Stimulated activated CD8-positive, alpha-beta memory T cell treated with anti-CD3 and anti-CD28 coated beads, Interleukin-7, amount 100 ng/mL, for 48 hours (primary cell): ENCODE measurements around the gene HSPA1A.

Experiments
- DNase-seq, 2 donors: peaks; one replicate each; pipeline ENCODE4 v3.0.0-alpha.2; 2020; ENCODE audit warnings: low read depth in 1 of 2; ENCODE audit errors: extremely low read depth in 1 of 2

The HSPA1A gene

DNA sequence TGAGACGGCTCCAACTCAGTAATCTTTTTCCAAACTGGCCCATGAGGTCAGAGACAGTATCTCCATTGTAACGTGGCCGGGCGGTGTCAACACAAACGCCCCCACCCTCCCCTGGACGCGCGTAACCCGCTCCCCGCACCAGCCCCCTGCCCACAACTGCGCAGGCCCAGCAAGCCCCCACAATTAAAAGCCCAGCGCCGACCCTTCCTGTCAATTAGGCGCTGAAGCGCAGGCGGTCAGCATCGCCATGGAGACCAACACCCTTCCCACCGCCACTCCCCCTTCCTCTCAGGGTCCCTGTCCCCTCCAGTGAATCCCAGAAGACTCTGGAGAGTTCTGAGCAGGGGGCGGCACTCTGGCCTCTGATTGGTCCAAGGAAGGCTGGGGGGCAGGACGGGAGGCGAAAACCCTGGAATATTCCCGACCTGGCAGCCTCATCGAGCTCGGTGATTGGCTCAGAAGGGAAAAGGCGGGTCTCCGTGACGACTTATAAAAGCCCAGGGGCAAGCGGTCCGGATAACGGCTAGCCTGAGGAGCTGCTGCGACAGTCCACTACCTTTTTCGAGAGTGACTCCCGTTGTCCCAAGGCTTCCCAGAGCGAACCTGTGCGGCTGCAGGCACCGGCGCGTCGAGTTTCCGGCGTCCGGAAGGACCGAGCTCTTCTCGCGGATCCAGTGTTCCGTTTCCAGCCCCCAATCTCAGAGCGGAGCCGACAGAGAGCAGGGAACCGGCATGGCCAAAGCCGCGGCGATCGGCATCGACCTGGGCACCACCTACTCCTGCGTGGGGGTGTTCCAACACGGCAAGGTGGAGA, at the start of gene HSPA1A, which contains the start of gene HSPA1L:
TSS of gene HSPA1A (plus strand) at position 519 of the 814 bp plus-strand sequence. CDS start at position 733, 214 bp downstream.
TSS of gene HSPA1L (minus strand) at position 259 of the 814 bp plus-strand sequence. CDS start 3,311 bp downstream, outside the sequence.
- DNase-seq = peak in 1 of 2 donors; percentile 69

DNA sequence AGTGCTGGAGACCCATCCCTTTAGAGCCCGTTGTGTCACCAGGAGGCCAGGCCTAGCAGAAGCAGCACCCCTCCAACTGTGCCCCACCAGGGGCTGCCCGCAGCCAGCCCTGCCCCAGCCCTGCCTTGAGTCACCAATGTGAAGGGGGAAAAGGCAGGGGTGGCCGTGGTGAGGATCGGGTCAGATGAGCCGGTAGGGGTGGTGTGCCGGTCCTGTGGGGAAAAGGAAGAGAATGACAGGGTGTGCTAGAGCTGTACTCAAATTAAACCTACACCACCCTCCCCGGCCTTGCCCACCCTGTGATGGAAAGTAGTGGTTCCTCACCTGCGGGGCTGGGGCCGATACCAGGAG, 49.8 kb upstream of the HSPA1A start:
- DNase-seq = no peak

DNA sequence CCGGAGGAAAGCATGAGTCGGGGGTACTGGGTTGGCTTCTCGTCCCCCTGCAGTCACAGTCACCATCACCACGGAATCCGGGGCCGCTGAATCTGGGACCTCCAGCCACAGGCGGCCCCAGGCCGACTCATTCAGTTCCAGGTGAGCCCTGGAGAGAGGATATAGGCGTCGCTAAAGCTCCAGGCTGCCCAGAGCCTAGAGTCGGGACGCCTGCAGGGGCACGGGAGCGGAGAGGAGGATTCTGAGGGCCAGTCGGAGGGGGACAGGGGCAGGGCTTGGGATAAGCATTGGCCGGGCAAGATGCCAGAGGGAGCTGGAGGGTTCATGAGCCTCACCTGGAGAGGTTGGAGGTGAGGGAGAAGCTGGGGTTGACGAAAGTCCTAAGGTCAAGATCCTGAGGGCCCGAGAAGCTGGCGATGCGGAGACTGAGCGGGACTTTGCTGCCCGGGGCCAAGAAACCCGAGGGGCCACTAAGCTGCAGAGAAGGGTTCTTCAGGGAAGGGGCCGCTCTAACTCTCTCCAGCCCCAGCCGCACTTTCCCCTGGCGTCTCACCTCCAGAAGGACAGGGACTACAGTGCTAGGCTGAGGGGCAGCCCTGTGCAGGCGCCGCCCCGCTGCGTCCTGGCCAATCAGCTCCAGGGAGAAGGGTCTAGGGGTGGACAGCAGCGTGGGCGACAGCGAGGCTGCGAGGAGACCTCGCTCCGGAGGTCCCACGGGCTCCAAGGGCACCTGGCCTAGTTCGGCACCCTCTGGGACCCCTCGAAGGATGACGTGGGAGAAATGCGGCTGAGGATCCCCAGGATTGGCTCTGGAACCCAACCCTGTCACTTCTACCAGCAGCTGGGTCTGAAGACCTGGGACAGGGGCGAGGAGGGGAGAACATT, 49.2 kb upstream of the HSPA1A start:
- no peak for DNase-seq

DNA sequence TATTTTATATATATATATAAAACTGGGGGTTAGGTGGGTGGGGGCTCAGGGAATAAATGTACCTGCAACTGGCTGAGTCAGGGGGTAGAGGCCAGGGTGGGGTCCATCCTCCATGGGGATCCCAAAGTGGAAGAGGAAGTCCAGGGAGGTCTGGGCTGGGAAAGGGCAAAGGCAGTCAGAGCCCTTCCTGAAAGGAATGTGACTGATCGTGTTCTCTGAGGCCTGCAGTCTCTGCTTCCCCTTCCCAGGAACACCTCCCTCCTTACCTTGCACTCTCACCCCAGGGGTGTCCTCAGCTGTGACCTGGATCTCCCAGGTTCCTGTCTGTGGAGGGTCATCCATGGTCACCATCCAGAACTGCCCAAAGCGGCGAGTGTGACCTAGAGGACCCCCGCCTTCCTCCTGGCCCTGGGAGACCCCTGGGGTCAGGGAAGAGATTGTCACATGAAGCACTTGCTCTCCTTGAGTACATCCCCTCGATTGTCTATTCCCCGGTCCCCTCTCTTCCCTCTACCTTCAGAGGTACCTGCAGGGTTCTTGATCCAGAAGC, 48.2 kb upstream of the HSPA1A start:
- no peak for DNase-seq

DNA sequence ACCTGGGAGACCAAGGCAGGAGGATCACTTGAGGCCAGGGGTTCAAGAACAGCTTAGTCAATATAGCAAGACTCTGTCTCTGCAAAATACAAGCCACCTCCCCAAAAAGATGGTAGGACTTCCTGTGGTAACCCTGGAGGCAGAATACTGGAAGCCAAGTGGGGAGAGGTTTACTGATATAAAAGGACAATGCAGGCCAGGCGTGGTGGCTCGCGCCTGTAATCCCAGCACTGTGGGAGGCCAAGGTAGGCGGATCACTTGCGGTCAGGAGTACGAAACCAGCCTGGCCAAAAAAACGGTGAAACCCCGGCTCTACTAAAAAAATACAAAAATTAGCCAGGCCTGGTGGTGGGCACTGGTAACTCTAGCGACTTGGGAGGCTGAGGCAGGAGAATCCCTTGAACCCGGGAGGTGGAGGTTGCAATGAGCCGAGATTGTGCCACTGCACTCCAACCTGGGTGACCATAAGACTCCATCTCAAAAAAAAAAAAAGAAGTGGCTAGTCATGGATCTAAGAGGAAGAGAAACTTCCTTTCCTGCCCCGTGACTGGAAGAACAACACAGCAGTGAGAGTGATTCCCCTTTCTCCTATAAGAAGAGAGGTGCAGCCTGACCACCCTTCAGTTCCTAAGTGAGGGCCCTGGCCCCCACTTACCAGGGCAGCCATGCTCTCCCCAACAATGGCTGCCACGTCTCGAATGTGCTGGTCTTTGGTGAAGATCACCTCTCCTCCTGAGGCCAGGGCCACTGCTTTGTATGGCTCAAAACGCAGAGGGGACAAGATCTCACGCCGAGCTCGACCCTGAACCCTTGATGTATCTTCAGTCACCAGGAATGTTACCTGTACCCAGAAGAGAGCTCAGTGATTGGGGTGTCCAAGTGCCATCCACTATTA, 46.7 kb upstream of the HSPA1A start:
- no peak for DNase-seq

DNA sequence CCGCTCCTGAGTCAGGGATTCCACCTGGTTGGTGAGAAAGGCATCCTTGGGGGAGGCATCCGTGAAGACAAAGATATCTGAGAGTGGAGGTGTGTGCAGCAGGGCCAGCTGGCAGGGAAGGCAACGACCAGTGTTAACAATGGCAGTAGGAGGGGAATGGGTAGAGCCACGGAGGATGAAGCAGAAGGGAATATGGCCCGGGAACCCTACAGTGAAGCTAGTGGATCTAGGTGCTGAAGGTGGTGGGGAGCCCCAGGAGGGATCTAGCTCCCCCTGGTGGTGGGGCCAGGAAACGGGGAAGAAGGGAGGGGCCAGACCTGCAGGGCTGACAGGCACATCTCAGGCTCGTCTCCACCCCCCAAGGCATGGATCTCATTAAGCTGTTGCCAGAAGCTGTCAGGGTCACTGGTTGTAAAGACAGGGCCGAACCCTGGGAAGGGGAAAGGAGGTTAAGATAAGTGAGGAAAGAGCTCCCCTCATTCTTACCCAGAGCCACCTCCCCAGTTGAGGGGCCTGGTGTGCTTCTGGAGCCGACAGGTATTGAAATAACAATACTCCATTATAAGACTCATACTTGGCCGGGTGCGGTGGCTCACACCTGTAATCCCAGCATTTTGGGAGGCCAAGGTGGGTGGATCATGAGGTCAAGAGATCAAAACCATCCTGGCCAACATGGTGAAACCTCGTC, 45.5 kb upstream of the HSPA1A start:
- peak; percentile 53 to 74 for DNase-seq

DNA sequence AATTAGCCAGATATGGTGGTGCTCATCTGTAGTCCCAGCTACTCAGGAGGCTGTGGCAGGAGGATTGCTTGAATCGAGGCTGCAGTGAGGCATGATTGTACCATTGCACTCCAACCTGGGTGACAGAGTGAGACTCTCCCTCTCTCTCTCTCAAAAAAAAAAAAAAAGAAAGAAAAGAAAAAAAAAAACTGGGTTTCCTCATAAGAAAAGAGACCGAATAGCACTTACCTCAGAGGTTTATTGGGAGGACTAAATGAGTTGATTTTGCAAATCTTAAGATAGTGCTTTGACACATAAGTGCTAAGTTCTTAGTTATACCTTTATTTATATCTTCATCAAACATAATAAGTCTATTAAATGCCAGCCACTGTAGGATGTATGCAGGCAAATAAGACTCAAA, 44.5 kb upstream of the HSPA1A start:
- no peak for DNase-seq

DNA sequence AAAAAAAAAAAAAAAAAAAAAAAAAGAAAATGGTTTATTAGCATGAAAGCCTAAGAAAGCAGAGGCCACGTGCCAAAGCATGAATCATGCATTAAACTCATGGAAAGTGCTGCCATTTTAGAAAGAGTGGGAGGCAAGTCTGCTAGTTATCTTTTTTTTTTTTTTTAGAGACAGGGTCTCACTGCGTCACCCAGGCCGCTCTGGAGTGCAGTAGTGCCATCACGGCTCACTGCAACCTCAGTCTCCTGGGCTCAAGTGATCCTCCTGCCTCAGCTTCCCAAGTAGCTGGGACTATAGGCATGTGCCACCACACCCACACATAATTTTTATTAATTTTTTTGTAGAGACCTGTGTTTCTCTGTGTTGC, 43.4 kb upstream of the HSPA1A start:
- no peak for DNase-seq

DNA sequence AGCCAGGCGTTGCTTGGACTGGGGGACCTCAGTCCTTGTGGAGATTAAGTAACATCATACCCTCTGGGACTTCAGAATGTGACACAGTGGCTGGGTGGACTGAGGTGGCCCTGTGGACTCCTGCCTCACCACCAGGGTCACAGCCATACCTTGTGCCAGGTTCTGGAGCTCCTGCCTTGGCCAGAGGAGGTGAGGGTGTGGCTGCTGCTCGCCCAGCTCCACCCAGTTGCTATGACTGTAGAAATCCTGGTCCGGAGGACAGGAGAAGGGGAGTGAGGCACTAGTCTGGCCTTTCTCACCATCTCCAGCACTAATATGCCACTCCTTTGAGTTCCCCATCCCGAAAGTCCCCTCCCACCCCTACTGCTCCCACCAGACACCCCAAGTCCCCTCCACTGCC, 40.2 kb upstream of the HSPA1A start:
- no peak for DNase-seq

DNA sequence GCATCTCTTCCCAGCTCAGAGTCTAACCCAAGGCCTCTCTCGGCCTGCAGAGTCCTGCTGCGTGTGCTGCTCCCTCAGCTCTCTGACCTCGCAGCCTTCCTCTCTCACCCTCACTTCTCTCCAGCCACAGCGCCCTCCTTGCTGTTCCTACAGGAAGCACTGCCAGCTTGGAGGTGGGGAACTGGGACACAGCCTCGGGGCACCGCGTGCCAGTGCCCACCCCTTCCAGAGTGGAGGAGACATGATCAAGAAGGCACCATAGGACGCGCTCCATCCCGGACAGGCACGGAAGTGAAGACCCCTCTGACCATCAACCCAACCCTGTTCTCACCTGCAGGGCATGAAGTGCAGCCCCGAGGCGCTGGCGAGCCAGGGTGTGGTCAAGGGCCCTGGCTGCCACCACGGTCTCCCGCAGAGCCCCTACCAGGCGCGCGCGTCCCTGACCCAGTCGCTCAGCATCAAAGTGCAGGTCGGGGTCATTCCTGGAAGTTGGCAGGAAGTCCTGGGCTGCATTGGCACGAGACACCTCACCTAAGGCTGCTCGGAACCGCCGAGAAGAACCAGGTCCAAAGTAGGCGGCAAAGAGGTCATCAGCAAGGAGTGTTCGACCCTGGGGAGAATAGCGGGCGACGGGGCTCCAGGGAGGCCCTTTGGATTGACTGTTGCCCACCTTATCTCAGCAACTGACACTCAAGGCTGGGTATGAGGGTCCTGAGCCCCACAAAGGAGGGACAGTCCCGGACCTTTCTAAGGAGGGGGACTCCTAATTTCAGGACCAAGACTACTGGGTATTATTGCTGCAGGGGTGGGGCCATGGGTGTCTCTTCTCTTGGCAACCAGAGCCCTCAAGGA, 39.5 kb upstream of the HSPA1A start:
- no peak for DNase-seq

DNA sequence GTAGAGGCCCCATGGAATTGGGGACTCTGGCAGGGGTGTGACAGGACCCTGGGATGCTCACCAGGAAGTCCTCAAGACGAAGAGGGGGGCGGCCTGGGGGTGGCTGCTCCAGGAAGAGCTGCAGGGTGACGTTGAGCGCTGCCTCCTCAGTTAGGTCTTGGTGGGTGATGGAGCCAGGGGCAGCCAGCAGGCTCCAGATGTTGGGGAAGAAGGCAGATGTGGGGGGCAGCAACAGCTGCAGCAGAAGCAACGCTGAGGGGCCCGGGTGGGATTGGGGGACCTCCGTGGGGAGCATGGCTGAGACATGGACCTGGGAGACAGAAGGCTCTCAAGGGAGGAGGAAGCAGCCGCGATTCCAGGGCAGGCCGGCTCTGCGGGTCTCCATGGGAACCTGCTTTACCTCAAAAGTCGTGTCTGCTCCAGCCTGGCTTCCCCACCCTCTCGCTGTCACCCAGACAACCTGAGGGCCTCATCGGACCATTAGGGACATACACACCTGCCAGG, 38.8 kb upstream of the HSPA1A start:
- no peak for DNase-seq

DNA sequence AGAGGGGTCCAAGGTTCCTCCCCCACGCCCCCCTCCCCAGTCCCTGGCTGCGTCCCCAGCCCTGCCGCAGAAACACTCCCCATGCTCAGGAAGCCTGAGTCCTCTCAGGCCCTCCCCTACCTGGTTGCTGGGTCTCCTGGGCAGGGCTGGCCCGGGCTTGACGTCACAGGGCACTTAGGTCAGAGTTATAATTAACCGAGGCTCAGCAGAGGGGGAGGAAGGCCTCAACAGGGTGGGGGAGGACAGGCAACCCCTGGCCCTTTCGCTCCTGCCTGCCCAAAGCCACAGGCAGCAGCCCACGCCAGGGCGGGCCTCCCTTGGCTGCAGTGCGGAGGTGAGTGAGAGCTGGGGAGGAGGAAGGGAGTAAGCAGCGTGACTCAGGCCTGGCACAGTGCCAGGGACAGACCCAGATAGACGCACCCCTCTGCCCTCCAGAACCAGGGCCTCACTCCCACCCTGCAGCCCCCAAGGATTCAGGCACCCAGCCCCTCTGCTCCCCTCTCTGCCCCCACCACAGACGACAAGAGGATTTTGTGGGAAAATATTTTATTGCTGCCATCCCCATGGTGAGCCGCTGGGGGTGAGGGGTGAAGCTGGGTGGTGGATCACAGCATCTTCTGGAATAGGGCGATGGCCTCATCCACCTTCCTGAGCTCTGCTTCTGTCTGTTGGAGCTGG, 38.2 kb upstream of the HSPA1A start, which contains the start of gene VWA7:
TSS of gene VWA7 (minus strand) at position 340 of the 678 bp plus-strand sequence. CDS start 549 bp downstream, outside the sequence.
- peak; percentile 74 to 78 for DNase-seq

DNA sequence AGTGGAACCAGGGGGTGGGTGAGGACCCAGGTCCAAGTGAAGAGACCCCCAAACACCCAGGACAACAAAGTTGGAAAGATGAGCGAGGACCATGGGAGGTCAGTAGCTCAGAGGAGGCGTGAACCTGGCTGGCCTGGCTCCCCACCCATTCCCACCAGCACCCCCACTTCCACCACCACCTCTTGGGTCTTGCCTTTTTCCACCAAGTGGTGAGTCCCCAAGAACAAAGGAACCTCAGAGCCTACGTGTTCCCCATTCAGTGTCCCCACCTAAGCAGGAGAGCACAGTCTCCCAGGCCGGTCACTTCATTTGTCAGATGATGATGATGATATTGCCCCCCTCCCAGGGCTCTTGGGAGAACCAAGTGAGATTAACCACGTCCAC, 37.7 kb upstream of the HSPA1A start:
- no peak for DNase-seq

DNA sequence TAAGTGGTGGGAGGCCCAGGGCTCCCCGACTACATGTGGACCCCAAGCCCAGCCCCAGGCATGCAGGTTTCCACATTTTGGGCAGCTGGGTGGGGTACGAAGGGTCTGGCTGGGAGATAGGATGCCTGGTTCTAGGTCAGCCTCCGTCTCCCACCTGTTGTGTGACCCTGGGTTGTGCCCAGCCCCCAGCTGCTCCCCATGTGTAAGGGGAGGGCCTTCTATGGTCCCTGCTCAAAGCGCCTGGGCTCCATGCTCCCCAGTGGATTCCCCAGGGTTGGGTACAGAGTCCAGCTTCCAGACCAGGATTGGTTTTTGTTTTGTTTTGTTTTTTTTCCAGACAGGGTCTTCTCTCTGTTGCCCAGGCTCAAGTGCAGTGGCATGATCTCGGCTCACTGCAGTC, 37.1 kb upstream of the HSPA1A start:
- DNase-seq = no peak

DNA sequence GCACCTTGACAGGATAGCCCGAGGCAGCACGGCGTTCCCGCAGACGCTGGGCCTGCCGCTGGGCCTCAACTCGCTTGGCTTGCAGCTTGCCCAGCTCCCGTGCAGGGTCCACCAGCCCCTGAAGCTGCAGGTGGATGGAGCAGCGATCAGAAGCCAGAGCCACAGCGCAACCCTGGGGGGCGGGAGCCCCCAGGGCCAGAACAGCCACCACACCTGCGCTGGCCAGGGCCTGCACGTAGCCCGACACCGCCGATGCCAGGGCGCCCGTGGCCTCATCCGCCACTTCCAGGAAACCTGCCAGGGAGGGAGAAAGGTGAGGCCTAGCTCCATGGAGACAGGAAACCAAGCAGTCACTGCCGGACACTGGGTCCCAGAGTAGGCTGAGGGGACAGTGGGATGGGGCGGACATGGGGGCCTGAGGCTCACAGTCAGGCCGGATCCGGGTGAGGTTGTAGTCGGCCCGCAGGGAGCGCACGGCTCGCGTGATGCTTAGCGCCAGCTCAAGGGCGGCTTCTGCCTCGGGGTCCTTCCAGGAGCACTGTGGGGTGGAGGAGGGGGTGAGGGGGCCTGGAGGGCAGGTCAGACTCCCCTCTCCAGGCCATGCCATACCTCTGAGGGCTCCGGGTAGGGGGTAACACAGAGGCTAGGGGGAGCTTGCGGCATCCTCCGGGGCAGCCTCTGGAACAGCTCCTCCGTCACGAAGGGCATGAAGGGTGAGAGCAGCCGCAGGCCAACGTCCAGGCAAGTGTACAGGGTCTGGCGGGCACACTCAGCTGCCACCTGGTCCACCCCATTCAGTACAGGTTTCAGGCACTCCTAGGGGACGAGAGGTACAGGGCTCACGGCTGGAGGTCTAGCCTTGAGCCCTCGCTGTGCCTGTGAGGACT, 36.1 kb upstream of the HSPA1A start:
- DNase-seq = no peak

DNA sequence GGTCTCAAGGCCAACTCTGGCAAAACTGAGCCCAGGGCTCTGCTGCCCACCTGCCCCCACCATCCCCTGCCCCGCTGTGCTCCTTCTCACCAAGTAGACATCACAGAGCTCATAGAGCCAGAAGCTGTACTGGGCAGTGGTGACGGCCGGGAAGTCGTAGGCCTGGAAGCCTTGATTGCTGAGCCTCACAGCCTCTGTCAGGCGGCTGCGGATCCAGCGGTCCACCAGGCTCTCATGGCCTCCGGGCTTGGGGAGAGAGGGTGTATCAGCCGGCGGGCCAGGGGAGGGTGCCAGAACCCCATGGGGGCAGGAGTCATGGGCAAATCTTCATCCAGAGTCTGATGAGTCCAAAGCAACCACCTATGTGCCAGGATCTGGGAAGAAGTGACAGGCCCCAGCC, 35.4 kb upstream of the HSPA1A start:
- DNase-seq = no peak

DNA sequence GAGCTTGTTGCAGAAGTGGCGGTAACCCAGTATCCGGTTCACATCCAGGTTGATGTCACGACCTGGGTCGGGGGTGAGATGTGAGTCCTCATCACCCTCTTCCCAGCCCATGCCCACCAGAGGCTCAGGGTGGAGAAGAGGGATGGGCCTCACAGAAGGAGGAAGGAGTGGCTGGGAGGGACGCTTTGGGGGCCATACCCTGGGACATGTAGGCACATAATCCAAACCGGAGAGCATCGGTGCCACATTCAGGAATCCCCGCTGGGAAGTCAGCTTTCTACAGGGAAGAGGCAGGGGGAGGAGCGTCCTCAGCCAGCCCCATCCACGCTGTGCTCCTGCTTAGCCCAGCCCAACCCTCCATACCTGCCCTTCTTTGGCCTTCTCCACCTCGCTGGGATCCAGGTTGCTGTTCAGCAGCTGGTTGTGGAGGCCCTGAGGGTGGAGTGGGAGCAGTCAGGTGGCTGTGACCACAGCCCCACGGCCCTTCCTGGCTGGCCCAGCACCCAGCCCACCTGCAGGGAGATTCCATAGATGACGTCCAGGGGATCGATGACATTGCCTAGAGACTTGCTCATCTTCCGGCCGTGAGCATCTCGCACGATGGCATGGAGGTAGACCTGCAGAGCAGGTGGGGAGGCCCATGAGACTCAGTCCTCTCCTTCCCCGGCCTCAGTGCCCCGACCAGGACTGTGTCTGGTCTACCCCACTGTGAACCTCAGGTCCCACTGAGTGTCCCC, 34.7 kb upstream of the HSPA1A start:
- no peak for DNase-seq
